Epithelial cell of esophagus (primary cell): Measurements from ENCODE around the gene RNPEP.
A peak's percentile ranks its signal among the peaks of the same experiment; 100 is the strongest.

Experiments used
- DNase-seq: peaks from one replicate; pipeline ENCODE4 v3.0.0; 2010; ENCODE audit warnings: low read depth
- H3K4me3 ChIP-seq: 2 replicates; pipeline ENCODE4 v1.5.1; 2011; ENCODE audit warnings: mild to moderate bottlenecking, low read length, control low read depth
- CTCF ChIP-seq: IDR thresholded peaks from 2 replicates; pipeline ENCODE4 v1.5.1; 2011; ENCODE audit warnings: low read depth, mild to moderate bottlenecking, low read length, control low read depth, inconsistent platforms; ENCODE audit not compliant: insufficient read depth; ENCODE audit errors: missing control alignments

RNPEP gene

GRCh38 chr1:202002507-202002906, 20.1 kb downstream of the RNPEP start:
- H3K4me3 ChIP-seq: no peak overlapping the region
- DNase-seq: no peak
- TF ChIP-seq CTCF: no peak

GRCh38 chr1:202004711-202005110, 22.3 kb downstream of the RNPEP start:
- no peak for DNase-seq
- no peak for TF ChIP-seq CTCF
- no peak overlapping the region for H3K4me3 ChIP-seq

DNA sequence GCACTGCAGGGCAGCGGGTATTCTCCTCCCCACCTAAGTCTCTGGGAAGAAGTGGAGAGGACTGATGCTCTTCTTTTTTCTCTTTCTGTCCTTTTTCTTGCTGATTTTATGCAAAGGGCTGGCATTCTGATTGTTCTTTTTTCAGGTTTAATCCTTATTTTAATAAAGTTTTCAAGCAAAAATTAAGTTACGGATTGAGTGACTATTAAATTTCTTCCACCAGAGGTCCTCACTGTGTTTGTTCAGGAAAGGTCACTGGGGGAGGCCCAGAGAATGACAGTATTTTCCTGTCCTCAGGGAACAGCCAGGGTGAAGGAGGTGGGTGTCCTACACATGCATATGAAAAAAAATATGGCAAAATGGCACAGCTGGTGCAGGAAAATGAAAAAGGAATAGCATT, 23.5 kb downstream of the RNPEP start:
- no peak for DNase-seq
- TF ChIP-seq CTCF: peak; percentile 39
- H3K4me3 ChIP-seq: no peak overlapping the region

DNA sequence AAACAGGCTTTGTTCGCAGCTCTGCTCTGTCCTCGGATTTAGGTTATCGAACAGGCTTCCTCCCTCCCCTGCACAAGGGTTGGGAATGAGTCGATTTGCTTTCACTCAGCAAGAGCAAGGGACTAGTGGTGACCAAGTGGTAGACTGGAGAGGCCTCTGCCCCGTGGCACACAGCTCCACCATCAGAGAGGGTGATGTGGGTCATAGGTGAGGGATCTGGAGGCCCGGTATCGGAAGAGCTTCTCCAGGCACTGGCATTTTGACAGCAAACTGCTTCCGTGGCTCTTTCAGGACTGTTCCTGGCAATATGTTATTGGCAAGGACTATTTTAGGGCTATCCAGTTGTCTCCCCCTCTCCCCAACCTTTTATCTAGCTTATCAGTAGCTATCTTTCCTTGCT, 24.9 kb downstream of the RNPEP start:
- H3K4me3 ChIP-seq: no peak overlapping the region
- DNase-seq: no peak
- no peak for TF ChIP-seq CTCF

GRCh38 chr1:202007805-202008489, 25.5 kb downstream of the RNPEP start:
- no peak overlapping the region for H3K4me3 ChIP-seq
- TF ChIP-seq CTCF: no peak
- peak; percentile 92 for DNase-seq

- no peak overlapping the region for H3K4me3 ChIP-seq
- TF ChIP-seq CTCF: peak; percentile 91
- DNase-seq: peak; percentile 86
Observed at GRCh38 chr1:202009326-202010179, 27.1 kb downstream of the RNPEP start.
